BE2C (cell line): ENCODE measurements around the gene CARMIL3.

Experiments
- DNase-seq: peaks from one replicate; pipeline ENCODE4 v3.0.0-alpha.2; 2020
- H3K27me3 ChIP-seq: fragments of 250-450 bp; sonication (Bioruptor Pico); 2 replicates; pipeline ENCODE4 v1.5.1; 2020; ENCODE audit warnings: mild to moderate bottlenecking
- H3K36me3 ChIP-seq: fragments of 250-450 bp; sonication (Bioruptor Pico); 2 replicates; pipeline ENCODE4 v1.5.1; 2020; ENCODE audit warnings: mild to moderate bottlenecking
- H3K4me1 ChIP-seq: fragments of 250-450 bp; sonication (Bioruptor Pico); 2 replicates; pipeline ENCODE4 v1.5.1; 2020
- H3K4me3 ChIP-seq: 2 replicates; pipeline ENCODE4 v1.5.1; 2011; ENCODE audit warnings: low read depth, low read length
- H3K9me3 ChIP-seq: fragments of 250-450 bp; sonication (Bioruptor Pico); 2 replicates; pipeline ENCODE4 v1.5.1; 2020
- TF ChIP-seq, protein P1 (sequence below): IDR thresholded peaks from 2 replicates; pipeline ENCODE4 v1.5.1; 2012; ENCODE audit warnings: mild to moderate bottlenecking, low read depth, low read length

The CARMIL3 gene

DNA sequence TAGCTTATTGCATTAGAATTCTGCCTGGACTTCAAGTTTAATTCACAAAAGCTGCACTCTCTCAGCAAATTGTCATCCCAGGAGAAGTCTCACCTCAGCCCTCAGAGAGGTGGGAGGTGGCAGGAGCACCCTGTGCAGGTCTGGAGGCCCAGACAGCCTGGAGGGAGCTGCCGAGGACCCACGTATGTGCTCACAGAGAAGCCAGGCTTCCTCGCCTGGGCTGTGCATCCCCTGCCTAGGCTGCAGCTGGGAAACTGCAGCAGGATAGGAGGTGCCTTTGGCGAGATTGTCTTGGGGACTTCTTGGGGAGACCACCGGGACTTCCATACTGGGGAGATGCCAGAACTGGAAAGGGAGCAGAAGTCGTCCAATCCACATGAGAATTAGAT is 28.3 kb downstream of the CARMIL3 start:
- Histone ChIP-seq H3K4me1 (peaks cover 17% of the 10 kb centered on the region), H3K27me3 (no peaks in the 10 kb centered on the region), H3K9me3 (no peaks in the 10 kb centered on the region), H3K36me3 (no peaks in the 10 kb centered on the region), H3K4me3 (0 out of 2 replicates have a peak overlapping the region, but pooled peaks have one; percentile 5)
- no peak for DNase-seq
- TF ChIP-seq, protein P1, sequence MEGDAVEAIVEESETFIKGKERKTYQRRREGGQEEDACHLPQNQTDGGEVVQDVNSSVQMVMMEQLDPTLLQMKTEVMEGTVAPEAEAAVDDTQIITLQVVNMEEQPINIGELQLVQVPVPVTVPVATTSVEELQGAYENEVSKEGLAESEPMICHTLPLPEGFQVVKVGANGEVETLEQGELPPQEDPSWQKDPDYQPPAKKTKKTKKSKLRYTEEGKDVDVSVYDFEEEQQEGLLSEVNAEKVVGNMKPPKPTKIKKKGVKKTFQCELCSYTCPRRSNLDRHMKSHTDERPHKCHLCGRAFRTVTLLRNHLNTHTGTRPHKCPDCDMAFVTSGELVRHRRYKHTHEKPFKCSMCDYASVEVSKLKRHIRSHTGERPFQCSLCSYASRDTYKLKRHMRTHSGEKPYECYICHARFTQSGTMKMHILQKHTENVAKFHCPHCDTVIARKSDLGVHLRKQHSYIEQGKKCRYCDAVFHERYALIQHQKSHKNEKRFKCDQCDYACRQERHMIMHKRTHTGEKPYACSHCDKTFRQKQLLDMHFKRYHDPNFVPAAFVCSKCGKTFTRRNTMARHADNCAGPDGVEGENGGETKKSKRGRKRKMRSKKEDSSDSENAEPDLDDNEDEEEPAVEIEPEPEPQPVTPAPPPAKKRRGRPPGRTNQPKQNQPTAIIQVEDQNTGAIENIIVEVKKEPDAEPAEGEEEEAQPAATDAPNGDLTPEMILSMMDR, result no peak

DNA sequence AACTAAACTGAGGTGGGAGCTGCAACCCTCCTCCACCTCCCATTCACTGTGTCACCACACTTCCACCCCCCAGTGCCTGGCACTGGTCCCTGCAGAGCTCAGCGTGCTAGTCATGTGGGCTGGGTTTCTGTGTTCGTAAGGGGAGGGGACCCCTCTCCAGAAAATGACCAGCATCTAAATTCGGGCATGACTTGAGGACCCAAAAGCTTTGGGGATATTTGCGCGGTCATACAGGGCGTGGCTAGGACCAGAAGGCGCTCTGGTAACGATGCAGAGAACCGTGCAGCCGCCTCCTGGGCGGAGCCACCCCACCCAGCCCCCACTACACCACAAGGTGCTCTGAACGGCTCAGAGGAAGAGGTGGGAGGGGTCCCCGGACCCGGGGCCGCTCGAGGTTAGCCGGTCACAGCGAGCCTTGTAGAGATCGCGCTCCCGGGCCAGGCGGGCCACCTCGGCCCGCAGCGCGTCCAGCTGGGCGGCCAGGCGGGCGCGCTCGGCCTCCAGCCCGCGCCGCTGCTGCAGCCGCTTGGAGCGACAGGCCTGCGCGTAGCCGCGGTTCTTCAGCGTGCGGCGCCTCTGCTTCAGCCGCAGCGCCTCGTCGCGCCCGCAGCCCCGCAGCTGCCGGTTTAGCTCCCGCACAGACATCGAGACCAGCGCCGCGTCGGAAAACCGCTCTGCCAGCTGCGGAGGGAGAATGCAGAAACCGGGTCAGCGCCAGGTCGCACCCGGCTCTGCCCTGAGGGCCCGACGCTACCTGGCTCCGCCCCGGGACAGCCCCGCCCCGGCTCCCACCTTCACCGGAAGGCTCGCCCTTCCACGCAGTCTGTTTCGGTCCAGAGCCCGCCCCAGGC is 29.3 kb downstream of the CARMIL3 start:
- TF ChIP-seq, protein P1, result no peak
- DNase-seq, result peak; percentile 69
- Histone ChIP-seq H3K4me3 (peak overlapping the region; percentile 60), H3K4me1 (peaks cover 17% of the 10 kb centered on the region), H3K36me3 (no peaks in the 10 kb centered on the region), H3K27me3 (no peaks in the 10 kb centered on the region), H3K9me3 (no peaks in the 10 kb centered on the region)

DNA sequence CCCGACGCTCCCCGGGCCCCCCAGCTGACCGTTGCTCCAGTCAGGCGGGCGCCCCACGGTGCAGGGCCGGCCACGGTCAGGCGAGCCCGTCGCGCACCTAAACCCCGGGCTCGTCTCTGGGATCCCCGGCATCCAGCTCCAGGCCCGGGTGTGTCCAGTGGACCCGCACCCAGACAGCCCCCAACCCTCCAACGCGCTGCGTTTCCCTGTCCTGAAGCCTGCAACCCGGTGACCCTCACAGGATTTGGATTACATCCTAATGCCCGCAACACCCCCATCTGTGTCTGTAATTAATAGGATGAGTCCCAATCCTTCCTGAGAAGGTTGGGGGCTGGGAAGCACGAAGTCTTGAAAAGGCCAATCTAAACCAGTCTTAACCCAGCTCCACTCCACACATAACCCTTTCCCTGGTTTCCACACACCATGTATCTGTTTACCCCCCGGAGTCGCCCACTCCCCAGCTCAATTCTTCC is 30.0 kb downstream of the CARMIL3 start:
- H3K4me3 ChIP-seq, result peak overlapping the region; percentile 60
- TF ChIP-seq, protein P1, result no peak

DNA sequence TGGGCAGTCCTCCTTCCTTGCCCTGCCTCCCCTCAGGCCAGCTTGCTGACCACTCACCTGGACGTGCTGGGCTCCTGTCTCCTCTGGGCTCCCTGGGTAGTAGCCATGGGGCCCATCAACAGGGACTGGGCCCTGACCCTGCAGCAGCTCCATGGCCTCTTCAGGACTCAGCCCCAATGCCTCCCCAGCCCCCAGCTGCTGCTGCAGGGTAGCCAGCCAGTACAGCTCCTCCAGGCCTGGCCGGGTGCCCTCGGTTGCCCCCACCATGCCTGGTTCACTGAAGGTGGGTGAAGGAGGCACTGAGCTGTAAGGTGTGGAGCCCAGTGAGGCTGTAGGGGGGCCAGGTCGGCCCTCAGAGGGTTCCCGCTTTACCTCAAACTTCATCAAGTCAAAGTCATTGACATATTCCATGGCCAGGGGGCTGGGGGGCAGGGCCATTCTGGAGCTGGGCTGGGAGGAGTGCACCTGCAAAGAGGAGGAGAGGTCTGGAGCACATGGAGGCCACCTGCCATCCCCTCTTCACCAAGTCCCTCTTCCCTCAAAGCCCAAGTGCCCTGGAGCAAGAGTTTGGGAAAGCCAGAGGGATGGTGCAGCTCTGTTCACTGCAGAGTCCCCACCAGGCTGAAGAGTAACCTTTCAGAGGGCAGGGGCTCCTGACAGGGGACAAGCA is 30.7 kb downstream of the CARMIL3 start:
- H3K4me3 ChIP-seq, result no peak overlapping the region
- H3K9me3 ChIP-seq, result no peaks in the 10 kb centered on the region
- H3K36me3 ChIP-seq, result no peaks in the 10 kb centered on the region
- peaks cover 17% of the 10 kb centered on the region for H3K4me1 ChIP-seq
- no peaks in the 10 kb centered on the region for H3K27me3 ChIP-seq
- TF ChIP-seq, protein P1, result no peak
- DNase-seq, result no peak

More for the DNA sequence above, 30.0 kb downstream of the CARMIL3 start:
- no peak for DNase-seq
- H3K27me3 ChIP-seq, result no peaks in the 10 kb centered on the region
- H3K36me3 ChIP-seq, result no peaks in the 10 kb centered on the region
- no peaks in the 10 kb centered on the region for H3K9me3 ChIP-seq
- H3K4me1 ChIP-seq, result peaks cover 17% of the 10 kb centered on the region

DNA sequence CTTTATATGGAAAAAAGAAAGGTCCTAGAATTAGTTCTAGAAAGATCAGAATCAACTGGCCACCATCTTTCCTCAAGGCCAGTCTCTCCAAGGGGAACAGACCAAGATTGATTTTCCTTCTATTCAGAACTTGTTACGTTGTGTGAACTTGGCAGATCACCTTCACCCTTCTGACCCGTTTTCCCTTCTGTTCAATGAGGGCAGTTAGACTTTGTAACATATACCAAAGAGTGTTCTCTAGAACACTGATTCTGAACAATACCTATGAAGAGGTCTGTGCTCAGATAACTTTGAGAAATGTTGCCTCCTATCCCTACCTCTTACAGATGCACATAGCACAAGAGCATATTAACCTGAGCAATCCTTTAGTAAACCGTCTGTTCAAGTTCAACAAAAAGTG is 31.7 kb downstream of the CARMIL3 start:
- DNase-seq, result no peak
- Histone ChIP-seq H3K9me3 (no peaks in the 10 kb centered on the region), H3K4me1 (peaks cover 17% of the 10 kb centered on the region), H3K36me3 (no peaks in the 10 kb centered on the region), H3K4me3 (no peak overlapping the region), H3K27me3 (no peaks in the 10 kb centered on the region)
- TF ChIP-seq, protein P1, result no peak

DNA sequence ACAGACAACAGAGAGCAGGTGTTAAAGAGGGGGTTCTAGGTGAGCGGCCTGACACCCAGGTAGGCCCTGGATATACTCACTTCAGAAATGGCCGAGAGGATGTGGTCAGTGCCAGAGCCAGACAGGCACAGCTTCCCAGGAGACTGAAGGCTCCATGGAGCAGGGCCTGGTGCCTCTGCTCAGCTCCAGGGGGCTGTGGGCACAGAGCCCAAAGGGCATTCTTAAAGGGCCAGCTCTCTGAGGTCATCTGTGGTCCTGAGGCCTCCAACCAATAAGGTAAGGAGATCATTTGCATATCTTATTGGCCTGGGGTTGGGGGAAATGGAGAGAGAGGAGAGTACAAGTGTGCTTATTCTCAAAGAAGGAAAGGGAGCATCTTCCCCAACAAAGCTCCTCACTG is 32.6 kb downstream of the CARMIL3 start:
- Histone ChIP-seq H3K4me3 (no peak overlapping the region), H3K27me3 (no peaks in the 10 kb centered on the region), H3K4me1 (peaks cover 9% of the 10 kb centered on the region), H3K9me3 (no peaks in the 10 kb centered on the region), H3K36me3 (no peaks in the 10 kb centered on the region)
- TF ChIP-seq, protein P1, result no peak
- DNase-seq, result no peak
